Tibial artery (tissue), 4 donors: Measurements from ENCODE around the gene ATG2B.

ENCODE experiments used
- DNase-seq, 2 donors: peaks; one replicate each; pipeline ENCODE4 v3.0.0-alpha.2; 2019
- H3K27ac ChIP-seq, 2 donors: fragments of 200-600 bp; sonication (generic) in 1 of 2; 1 replicate in 1 of 2; 2 replicates in 1 of 2; pipeline ENCODE4 v1.5.1; 2018 to 2019; ENCODE audit warnings: mild to moderate bottlenecking in 1 of 2
- H3K27me3 ChIP-seq, 2 donors: fragments of 200-600 bp; sonication (generic) in 1 of 2; one replicate each; pipeline versions ENCODE4 v1.5.1 to v1.6.0; 2016 to 2019
- H3K36me3 ChIP-seq, 3 donors: fragments of 200-600 bp; sonication (generic) in 2 of 3; one replicate each; pipeline ENCODE4 v1.5.1; 2016 to 2019; ENCODE audit warnings: mild to moderate bottlenecking in 2 of 3
- H3K4me1 ChIP-seq, 4 donors: fragments of 200-600 bp; sonication (generic) in 2 of 4; 1 replicate in 3 of 4; 2 replicates in 1 of 4; pipeline ENCODE4 v1.5.1; 2016 to 2019
- H3K4me3 ChIP-seq, 2 donors: fragments of 200-600 bp; sonication (generic) in 1 of 2; 1 replicate in 1 of 2; 2 replicates in 1 of 2; pipeline ENCODE4 v1.5.1; 2018 to 2019; ENCODE audit warnings: mild to moderate bottlenecking in 2 of 2
- H3K9me3 ChIP-seq, 3 donors: fragments of 200-600 bp; sonication (generic) in 1 of 3; one replicate each; pipeline ENCODE4 v1.5.1; 2016 to 2019
- intact Hi-C: fragments of 100-400 bp; cut with DNase I; formaldehyde crosslinking; loops from one replicate; pipeline ENCODE4 v1.15.0; 2023; ENCODE audit warnings: low total_unique reads
- TF ChIP-seq, protein P1 (sequence below), 2 experiments: fragments of 200-600 bp in 1 of 2; fragments of 450-650 bp in 1 of 2; IDR thresholded peaks; one replicate each; pipeline ENCODE4 v1.5.1; 2017 to 2019; ENCODE audit warnings: antibody characterized with exemption in 2 of 2, mild to moderate bottlenecking in 1 of 2, moderate library complexity in 1 of 2

The ATG2B gene

DNA sequence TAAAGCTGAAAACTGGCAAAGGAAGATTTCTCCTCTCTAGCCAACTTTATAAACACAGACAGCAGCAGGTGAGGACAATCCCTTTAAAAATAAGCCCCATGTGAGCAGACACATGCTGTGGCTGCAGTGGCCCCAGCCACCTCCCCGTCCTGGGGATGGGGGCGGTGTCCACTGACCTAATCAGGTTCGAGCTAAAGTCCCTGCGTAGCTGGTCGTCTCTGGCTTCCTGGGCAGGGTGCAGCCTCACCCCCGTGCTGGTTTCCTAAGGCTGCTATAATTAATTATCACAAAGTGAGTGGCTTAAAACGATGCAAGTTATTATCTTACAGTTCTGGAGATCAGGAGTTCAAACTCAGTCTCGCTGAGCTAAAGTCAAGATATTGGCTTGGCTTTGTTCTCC, 106.1 kb downstream of the ATG2B start:
- H3K36me3 ChIP-seq: no peaks in the 10 kb centered on the region
- no peak overlapping the region for H3K27ac ChIP-seq
- H3K27me3 ChIP-seq: peaks cover 0 to 32% of the 10 kb centered on the region in 2 donors
- no peak overlapping the region for H3K4me3 ChIP-seq
- peak in 1 of 2 donors; percentile 27 for DNase-seq
- intact Hi-C loops: no loop called here
- peaks cover 0 to 13% (median 11%) of the 10 kb centered on the region in 3 donors for H3K9me3 ChIP-seq
- H3K4me1 ChIP-seq: no peaks in the 10 kb centered on the region
- TF ChIP-seq, protein P1, sequence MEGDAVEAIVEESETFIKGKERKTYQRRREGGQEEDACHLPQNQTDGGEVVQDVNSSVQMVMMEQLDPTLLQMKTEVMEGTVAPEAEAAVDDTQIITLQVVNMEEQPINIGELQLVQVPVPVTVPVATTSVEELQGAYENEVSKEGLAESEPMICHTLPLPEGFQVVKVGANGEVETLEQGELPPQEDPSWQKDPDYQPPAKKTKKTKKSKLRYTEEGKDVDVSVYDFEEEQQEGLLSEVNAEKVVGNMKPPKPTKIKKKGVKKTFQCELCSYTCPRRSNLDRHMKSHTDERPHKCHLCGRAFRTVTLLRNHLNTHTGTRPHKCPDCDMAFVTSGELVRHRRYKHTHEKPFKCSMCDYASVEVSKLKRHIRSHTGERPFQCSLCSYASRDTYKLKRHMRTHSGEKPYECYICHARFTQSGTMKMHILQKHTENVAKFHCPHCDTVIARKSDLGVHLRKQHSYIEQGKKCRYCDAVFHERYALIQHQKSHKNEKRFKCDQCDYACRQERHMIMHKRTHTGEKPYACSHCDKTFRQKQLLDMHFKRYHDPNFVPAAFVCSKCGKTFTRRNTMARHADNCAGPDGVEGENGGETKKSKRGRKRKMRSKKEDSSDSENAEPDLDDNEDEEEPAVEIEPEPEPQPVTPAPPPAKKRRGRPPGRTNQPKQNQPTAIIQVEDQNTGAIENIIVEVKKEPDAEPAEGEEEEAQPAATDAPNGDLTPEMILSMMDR (IDR thresholded peaks at IDR 0.05): no peak

DNA sequence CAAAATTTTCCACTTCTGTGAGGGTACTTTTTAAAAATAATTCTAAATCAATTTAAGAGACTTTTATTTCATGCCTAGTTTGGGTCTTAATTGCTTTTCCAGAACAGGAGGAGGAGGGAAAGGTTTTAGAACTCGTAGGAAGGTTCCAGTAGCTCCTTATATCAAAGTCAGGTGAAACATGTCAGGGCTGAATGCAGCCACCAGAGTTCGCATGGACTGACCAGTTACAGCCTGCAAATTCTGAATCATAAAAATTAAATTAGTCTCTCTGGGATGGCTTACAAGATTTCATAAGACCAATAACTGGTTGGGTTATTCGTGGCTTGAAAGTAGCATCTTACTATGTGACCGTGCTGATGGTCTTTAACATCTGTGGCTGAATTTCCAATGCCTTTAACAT, 106.7 kb downstream of the ATG2B start:
- Histone ChIP-seq H3K27me3 (peaks cover 0 to 32% of the 10 kb centered on the region in 2 donors), H3K4me1 (no peaks in the 10 kb centered on the region), H3K4me3 (no peak overlapping the region), H3K36me3 (no peaks in the 10 kb centered on the region), H3K27ac (no peak overlapping the region), H3K9me3 (peaks cover 0 to 13% (median 11%) of the 10 kb centered on the region in 3 donors)
- DNase-seq: no peak
- TF ChIP-seq, protein P1 (IDR thresholded peaks at IDR 0.05): no peak
- intact Hi-C loops: no loop called here

DNA sequence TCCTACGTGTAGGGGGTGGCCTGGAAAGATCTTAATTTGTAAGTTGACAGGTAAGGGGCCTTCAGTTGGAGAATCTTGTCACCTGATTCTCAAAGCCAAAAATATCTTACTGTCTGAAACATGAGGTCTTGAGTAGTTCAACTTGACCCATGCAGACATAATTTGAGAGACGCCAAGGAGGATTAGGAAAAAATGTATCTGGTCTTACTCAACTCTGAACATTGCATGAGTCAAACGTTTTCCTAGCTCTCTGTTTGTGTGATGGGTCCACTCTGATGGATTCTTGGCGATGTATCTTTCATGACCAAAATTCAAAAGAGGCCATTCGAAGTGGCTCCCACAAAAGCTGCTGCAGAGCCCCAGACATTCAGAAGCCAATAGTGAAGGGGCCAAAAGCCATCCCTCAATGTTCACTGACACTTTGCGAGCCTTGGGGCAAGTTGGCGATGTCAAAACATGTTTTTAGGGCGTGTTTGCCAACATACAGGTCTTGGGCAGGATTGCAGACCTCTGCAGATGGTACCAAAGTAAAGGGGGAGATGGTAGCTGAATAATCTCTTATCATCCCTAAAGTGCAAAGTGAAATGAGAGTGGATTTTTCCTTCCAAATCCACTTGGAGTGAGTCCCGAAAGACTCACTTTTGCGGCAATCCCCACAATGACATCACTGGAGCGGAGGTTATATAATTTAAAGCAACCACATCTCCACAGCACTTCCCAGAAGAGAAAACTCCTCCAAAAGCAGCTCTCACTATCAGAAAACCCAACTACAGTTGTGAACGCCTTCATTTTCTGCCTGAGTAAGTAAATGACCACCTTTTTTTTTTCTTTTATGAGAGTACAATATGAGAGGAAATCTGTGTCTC, 107.4 kb downstream of the ATG2B start, which contains the start of gene BDKRB1:
BDKRB1 (plus strand) TSS at position 710 of the 866 bp plus-strand sequence. CDS start 7,473 bp downstream, outside the sequence.
- no peaks in the 10 kb centered on the region for H3K4me1 ChIP-seq
- TF ChIP-seq, protein P1 (IDR thresholded peaks at IDR 0.05): no peak
- no peaks in the 10 kb centered on the region for H3K36me3 ChIP-seq
- intact Hi-C loops: no loop called here
- no peak for DNase-seq
- peaks cover 0 to 13% (median 11%) of the 10 kb centered on the region in 3 donors for H3K9me3 ChIP-seq
- H3K27ac ChIP-seq: no peak within 1 kb of the TSS
- H3K27me3 ChIP-seq: peaks cover 0 to 38% of the 10 kb centered on the region in 2 donors
- no peak within 1 kb of the TSS for H3K4me3 ChIP-seq

DNA sequence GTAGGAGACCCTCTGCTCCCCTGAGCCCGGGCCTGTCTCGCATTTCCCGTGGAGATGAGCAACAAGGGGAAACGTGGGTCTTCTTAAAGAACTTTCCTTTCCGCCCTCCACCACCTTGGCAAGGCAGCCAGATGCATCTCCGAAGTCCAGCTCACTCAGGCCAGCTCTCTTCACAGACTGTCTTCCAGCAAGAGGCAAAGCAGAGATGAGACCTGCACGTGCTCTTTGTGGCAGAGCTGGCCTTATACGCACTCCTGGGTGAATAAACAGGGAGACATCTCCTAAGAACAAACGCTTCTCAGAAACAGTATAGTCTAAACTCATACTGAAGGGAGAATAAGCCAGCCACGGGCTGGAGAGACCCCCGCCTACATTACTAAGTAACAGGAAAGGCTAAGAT, 108.5 kb downstream of the ATG2B start:
- Histone ChIP-seq H3K27ac (no peak overlapping the region), H3K4me1 (no peaks in the 10 kb centered on the region), H3K4me3 (no peak overlapping the region), H3K27me3 (peaks cover 0 to 39% of the 10 kb centered on the region in 2 donors), H3K9me3 (peaks cover 0 to 3% (median 2%) of the 10 kb centered on the region in 3 donors), H3K36me3 (no peaks in the 10 kb centered on the region)
- DNase-seq: no peak
- intact Hi-C loops: no loop called here
- TF ChIP-seq, protein P1 (IDR thresholded peaks at IDR 0.05): no peak

DNA sequence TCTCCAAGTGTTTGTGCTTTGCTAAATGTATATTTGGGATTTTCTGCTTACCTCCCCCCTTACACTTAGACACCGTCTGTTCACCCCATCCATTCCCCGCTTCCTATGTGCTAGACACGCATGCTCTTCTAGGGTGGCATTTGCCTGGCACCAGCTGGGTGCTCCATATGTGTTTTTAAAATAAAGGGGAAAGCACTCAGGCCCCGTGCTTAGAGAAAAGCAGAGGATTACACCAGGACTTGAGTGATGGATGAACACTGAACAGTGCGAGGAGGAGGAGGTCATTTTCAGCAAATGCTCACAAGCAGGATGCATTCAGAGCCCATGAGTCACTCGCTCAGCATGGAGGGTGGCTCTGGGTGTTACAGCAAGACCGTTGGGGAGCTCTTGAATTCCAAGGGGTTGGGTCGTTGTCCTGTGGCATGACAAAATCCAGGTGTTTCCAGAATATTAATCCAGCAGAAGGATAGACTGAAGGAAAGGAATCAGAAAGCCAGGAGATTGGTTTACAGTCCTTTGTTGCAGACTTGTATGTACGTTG, 110.1 kb downstream of the ATG2B start:
- DNase-seq: no peak
- peaks cover 0 to 48% of the 10 kb centered on the region in 2 donors for H3K27me3 ChIP-seq

More for the DNA sequence above, 110.1 kb downstream of the ATG2B start:
- Histone ChIP-seq H3K4me1 (no peaks in the 10 kb centered on the region), H3K27ac (no peak overlapping the region), H3K36me3 (no peaks in the 10 kb centered on the region), H3K4me3 (no peak overlapping the region), H3K9me3 (no peaks in the 10 kb centered on the region)
- TF ChIP-seq, protein P1 (IDR thresholded peaks at IDR 0.05): no peak
- intact Hi-C loops: no loop called here
